Esophagus (tissue), 2 donors: ENCODE results near the gene USP28. TPM values are rescaled to one million over a fixed set of nuclear protein-coding genes. Genes with fewer than 3 reads are reported as not detected.

Source experiments
- H3K27ac ChIP-seq, 2 donors: one replicate each; pipeline ENCODE4 v1.5.1; 2013; ENCODE audit warnings: low read depth in 2 of 2, mild to moderate bottlenecking in 2 of 2, inconsistent platforms in 1 of 2, low read length in 1 of 2, moderate library complexity in 1 of 2
- H3K27me3 ChIP-seq, 2 donors: one replicate each; pipeline ENCODE4 v1.6.1; 2013; ENCODE audit warnings: low read length in 2 of 2, control low read depth in 1 of 2, mild to moderate bottlenecking in 1 of 2; ENCODE audit not compliant: insufficient read depth in 2 of 2, control insufficient read depth in 1 of 2
- H3K36me3 ChIP-seq, 2 donors: one replicate each; pipeline ENCODE4 v1.6.1; 2013; ENCODE audit warnings: low read length in 1 of 2; ENCODE audit not compliant: control insufficient read depth in 2 of 2, insufficient read depth in 2 of 2
- H3K4me1 ChIP-seq, 2 donors: one replicate each; pipeline ENCODE4 v1.6.1; 2013; ENCODE audit warnings: low read length in 1 of 2; ENCODE audit not compliant: control insufficient read depth in 2 of 2, insufficient read depth in 2 of 2
- H3K4me3 ChIP-seq, 2 donors: one replicate each; pipeline ENCODE4 v1.5.1; 2013; ENCODE audit warnings: low read length in 2 of 2, mild to moderate bottlenecking in 2 of 2, low read depth in 1 of 2, moderate library complexity in 1 of 2
- H3K9me3 ChIP-seq, 2 donors: one replicate each; pipeline ENCODE4 v1.6.1; 2013; ENCODE audit warnings: mild to moderate bottlenecking in 2 of 2, low read depth in 1 of 2, low read length in 1 of 2, moderate library complexity in 1 of 2; ENCODE audit not compliant: control insufficient read depth in 2 of 2, insufficient read depth in 1 of 2
- WGBS, 2 donors: extraction: QIAGEN DNeasy Blood & Tissue Kit; methylation state at CpG; one replicate each; pipeline ENCODE4 v1.1.7; 2013; 5-methylcytosine and 5-hydroxymethylcytosine counted together
- polyA plus RNA-seq, 2 donors: library from polyadenylated mRNA; stranded (reverse); fragments of 200-250 nt; gene quantifications; one replicate each; pipeline ENCODE4 v1.2.3, GENCODE V29; 2013
- donor health status: healthy with polysubstance abuse.
- donor health status: Bipolar disorder and iron deficiency.

USP28 gene
- polyA plus RNA-seq, 2 donors: 3.5 to 5.8 TPM

DNA sequence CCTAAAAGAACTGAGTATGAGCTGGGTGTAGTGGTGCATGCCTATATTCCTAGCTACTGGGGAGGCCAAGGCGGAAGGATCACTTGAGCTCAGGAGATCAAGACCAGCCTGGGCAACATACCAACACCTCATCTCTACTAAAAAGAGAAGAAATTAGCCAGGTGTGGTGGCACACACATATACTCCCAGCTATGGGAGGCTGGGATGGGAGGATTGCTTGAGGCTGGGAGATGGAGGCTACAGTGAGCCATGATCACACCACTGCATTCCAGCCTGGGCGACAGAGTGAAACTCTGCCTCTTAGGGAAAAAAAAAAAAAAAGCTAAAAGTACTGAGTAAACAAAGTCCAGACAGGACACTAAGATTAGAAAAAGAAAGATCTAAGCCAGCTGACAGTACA is 25.8 kb upstream of the USP28 start:
- H3K27ac ChIP-seq: no peak overlapping the region
- no peaks in the 10 kb centered on the region for H3K27me3 ChIP-seq
- H3K9me3 ChIP-seq: no peaks in the 10 kb centered on the region
- no peaks in the 10 kb centered on the region for H3K36me3 ChIP-seq
- 85 to 88% methylated on average over 2 of the region's 2 CpGs for WGBS, 2 donors
- H3K4me3 ChIP-seq: no peak overlapping the region
- H3K4me1 ChIP-seq: no peaks in the 10 kb centered on the region

DNA sequence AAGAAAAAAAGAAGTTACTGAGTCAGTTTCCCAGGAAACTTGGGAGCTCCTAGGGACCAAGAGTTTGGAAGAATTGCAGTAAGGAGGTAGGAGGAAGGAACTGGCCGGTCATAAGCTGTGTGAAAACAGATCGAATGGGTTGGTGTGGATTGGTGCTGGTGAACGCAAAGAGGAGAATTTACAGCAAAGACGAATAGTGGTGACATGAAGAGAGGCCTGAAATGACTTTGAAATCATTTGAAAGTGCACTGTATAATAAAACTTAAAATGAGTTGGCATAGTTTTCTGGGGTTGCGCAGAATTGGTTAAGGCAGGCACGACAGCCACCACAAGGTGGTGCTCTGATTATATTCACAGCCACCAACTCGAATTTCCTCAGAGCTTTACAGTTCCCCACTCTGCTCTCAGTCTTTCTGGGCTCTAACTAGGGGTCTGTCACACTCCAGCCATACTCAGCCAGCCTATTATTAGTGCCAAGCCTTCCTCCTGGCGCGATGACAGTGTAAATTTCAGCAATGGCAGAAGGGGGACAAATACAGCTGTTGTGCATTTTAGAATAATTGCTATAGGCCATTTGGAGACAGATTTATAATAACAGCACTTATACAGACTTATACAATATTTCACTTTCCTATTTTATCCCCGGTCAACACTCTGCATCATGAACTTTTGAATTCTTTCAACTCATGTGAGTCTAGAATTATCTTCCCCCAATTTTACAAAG is 20.9 kb upstream of the USP28 start:
- WGBS, 2 donors: 26 to 28% methylated on average over 10 of the region's 10 CpGs
- Histone ChIP-seq H3K27me3 (no peaks in the 10 kb centered on the region), H3K36me3 (no peaks in the 10 kb centered on the region), H3K4me1 (no peaks in the 10 kb centered on the region), H3K27ac (no peak overlapping the region), H3K9me3 (no peaks in the 10 kb centered on the region), H3K4me3 (no peak overlapping the region)

DNA sequence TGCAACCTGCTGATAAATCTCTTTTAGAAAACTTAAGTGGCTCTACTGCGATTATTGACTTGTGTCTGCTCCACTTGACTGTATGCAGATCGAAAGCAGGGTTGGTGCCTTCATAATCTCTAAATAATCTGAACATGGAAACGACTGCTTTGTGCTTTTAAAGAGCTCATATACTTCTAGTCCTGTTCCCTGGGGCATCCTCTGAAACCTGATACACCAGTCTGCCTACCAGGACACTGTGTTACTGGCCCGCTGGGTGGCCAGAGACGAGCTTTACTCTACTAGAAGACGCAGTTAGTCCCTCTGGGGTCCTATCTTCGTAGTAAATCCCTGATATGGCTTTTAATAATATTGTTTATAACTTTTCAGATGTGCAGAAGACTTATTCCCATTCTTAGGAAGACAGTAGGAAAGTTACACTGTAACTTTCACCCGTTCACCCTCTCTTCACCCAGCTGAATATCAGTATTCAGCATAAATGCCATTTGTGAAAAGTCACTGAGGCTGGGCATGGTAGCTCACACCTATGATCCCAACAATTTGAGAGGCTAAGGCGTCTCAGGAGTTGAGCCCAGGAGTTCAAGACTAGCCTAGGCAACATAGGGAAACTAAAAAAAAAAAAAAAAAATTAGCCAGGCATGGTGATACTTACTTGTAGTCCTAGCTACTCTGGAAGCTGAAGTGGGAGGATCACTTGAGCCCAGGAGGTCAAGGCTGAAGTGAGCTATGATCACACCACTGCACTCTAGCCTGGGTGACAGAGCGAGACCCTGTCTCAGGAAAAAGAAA is 20.2 kb upstream of the USP28 start:
- WGBS, 2 donors: 64% methylated on average over 10 of the region's 10 CpGs
- H3K4me1 ChIP-seq: no peaks in the 10 kb centered on the region
- no peak overlapping the region for H3K27ac ChIP-seq

GRCh38 chr11:113894421-113894996 is 19.1 kb upstream of the USP28 start:
- Histone ChIP-seq H3K4me1 (no peaks in the 10 kb centered on the region), H3K36me3 (no peaks in the 10 kb centered on the region)
- WGBS, 2 donors: 67 to 71% methylated on average over 9 of the region's 9 CpGs

More for the DNA sequence above, 20.2 kb upstream of the USP28 start:
- Histone ChIP-seq H3K4me3 (no peak overlapping the region), H3K27me3 (no peaks in the 10 kb centered on the region), H3K9me3 (no peaks in the 10 kb centered on the region), H3K36me3 (no peaks in the 10 kb centered on the region)

GRCh38 chr11:113888848-113889247 is 13.5 kb upstream of the USP28 start:
- H3K9me3 ChIP-seq: no peaks in the 10 kb centered on the region
- no peaks in the 10 kb centered on the region for H3K36me3 ChIP-seq
- H3K4me3 ChIP-seq: no peak overlapping the region
- no peak overlapping the region for H3K27ac ChIP-seq
- no peaks in the 10 kb centered on the region for H3K4me1 ChIP-seq
- H3K27me3 ChIP-seq: no peaks in the 10 kb centered on the region

More at GRCh38 chr11:113894421-113894996, 19.1 kb upstream of the USP28 start:
- Histone ChIP-seq H3K4me3 (no peak overlapping the region), H3K27ac (no peak overlapping the region), H3K9me3 (no peaks in the 10 kb centered on the region), H3K27me3 (no peaks in the 10 kb centered on the region)

- H3K27me3 ChIP-seq: no peaks in the 10 kb centered on the region
- H3K4me1 ChIP-seq: no peaks in the 10 kb centered on the region
- no peaks in the 10 kb centered on the region for H3K9me3 ChIP-seq
- no peak overlapping the region for H3K27ac ChIP-seq
- no peak overlapping the region for H3K4me3 ChIP-seq
- H3K36me3 ChIP-seq: no peaks in the 10 kb centered on the region
- 45 to 58% methylated on average over 6 of the region's 6 CpGs for WGBS, 2 donors
Observed at GRCh38 chr11:113885897-113886296, 10.5 kb upstream of the USP28 start.

DNA sequence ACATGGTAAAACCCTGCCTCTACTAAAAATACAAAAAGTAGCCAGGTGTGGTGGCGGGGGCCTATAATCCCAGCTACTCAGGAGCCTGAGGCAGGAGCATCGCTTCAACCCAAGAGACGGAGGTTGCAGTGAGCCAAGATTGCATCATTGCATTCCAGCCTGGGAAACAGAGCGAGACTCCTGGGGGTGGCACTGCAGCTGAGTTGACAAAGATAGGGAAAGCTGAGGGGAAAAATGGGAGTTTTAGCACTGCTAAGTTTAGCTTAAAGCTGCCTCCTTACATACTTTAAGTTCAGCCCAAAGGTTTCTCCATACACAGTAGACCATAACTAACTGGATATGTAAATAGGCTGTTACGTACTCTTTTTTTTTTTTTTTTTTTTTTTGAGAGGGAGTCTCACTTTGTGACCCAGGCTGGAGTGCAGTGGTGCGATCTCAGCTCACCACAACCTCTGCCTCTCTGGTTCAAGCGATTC is 9.0 kb upstream of the USP28 start:
- Histone ChIP-seq H3K4me3 (no peak overlapping the region), H3K9me3 (no peaks in the 10 kb centered on the region), H3K27me3 (no peaks in the 10 kb centered on the region), H3K27ac (no peak overlapping the region), H3K4me1 (no peaks in the 10 kb centered on the region), H3K36me3 (no peaks in the 10 kb centered on the region)
- WGBS, 2 donors: 70 to 75% methylated on average over 7 of the region's 7 CpGs

DNA sequence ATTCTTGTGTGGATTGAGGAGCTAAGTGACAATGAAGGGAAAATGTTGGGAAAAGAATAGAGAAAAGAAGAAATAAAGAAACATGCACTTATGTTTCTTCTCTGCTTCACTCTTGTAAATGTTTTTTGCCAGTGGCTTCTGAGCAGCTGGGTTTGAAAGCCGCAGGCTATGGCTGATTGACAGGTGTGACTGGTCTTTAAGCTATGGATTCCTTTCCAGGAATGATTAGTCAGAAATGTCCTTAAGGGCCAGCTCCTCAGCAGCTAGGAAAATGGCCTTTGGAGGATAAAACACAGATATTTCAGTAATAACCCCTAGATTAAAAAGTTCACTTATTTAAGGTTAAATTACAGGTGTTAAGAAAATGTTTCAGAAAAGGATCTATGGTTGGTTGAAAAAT is 6.5 kb upstream of the USP28 start:
- WGBS, 2 donors: 57 to 71% methylated on average over 1 of the region's 1 CpG
- no peak overlapping the region for H3K4me3 ChIP-seq
- no peaks in the 10 kb centered on the region for H3K9me3 ChIP-seq
- no peaks in the 10 kb centered on the region for H3K4me1 ChIP-seq
- no peaks in the 10 kb centered on the region for H3K27me3 ChIP-seq
- H3K27ac ChIP-seq: no peak overlapping the region
- no peaks in the 10 kb centered on the region for H3K36me3 ChIP-seq

DNA sequence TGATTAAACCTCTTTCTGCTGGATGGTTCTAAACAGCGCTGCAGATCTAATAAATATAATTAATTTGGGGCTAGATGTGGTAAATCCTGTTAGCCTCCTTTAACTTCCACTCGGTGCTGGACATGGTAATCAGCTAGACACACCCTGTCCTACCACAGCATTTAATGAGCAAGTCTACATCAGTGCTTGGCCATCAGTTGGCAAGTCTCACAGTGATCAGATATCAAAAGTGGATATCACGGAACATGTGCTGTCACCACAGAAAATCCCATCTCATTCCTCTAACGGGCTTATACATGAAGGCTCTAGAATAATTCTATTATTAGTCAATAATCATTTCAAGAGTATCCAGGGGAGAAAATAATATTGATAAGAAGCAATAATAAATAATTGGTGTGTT is 5.6 kb upstream of the USP28 start:
- Histone ChIP-seq H3K4me1 (no peaks in the 10 kb centered on the region), H3K27me3 (no peaks in the 10 kb centered on the region), H3K27ac (no peak overlapping the region), H3K36me3 (no peaks in the 10 kb centered on the region), H3K9me3 (no peaks in the 10 kb centered on the region), H3K4me3 (no peak overlapping the region)
- 77 to 85% methylated on average over 4 of the region's 4 CpGs for WGBS, 2 donors
